ENCODE data around the gene NRSN2. TPM values are rescaled to one million over a fixed set of nuclear protein-coding genes. Genes with fewer than 3 reads are reported as not detected.

The NRSN2 gene
- total RNA-seq, 1 experiment from 2014 or later, result 44.9 TPM

Other genes starting within 250 kb of the NRSN2 start
- gene DEFB126, start 204.5 kb upstream of the NRSN2 start, total RNA-seq (2021; ENCODE audit: unreplicated experiment), result not detected
- gene DEFB127, start 189.7 kb upstream of the NRSN2 start, total RNA-seq (2021; ENCODE audit: unreplicated experiment), result not detected
- gene DEFB128, start 157.4 kb upstream of the NRSN2 start, total RNA-seq (2021; ENCODE audit: unreplicated experiment), result not detected
- not detected for gene DEFB129, start 119.9 kb upstream of the NRSN2 start, total RNA-seq (2021; ENCODE audit: unreplicated experiment)
- 0.10 TPM for gene DEFB132, start 89.4 kb upstream of the NRSN2 start, total RNA-seq (2021; ENCODE audit: unreplicated experiment)
- 20.5 TPM for gene C20orf96, start 56.4 kb upstream of the NRSN2 start, total RNA-seq (2021; ENCODE audit: unreplicated experiment)
- gene ZCCHC3, start 49.5 kb upstream of the NRSN2 start, total RNA-seq (2021; ENCODE audit: unreplicated experiment), result 18.9 TPM
- gene SOX12, start 21.6 kb upstream of the NRSN2 start, total RNA-seq (2021; ENCODE audit: unreplicated experiment), result 48.6 TPM
- gene TRIB3, start 33.6 kb downstream of the NRSN2 start, total RNA-seq (2021; ENCODE audit: unreplicated experiment), result 35.6 TPM
- 97.1 TPM for gene RBCK1, start 61.2 kb downstream of the NRSN2 start, total RNA-seq (2021; ENCODE audit: unreplicated experiment)
- 42.1 TPM for gene TBC1D20, start 115.4 kb downstream of the NRSN2 start, total RNA-seq (2021; ENCODE audit: unreplicated experiment)
- 191 TPM for gene CSNK2A1, start 196.7 kb downstream of the NRSN2 start, total RNA-seq (2021; ENCODE audit: unreplicated experiment)